T-helper 2 cell treated with Interferon-gamma antibody and Interleukin-4, amounts not matched to agents 5 μg/mL and 100 μg/mL, for 36 hours (primary cell): ENCODE data around the gene PRKN.

Experiments used
- DNase-seq: peaks from one replicate; pipeline ENCODE4 v3.0.0; 2021; ENCODE audit warnings: low spot score
- H3K27ac Mint-ChIP-seq: one replicate; pipeline ENCODE4 v1.8.0; 2021; ENCODE audit warnings: mild to moderate bottlenecking, mixed read lengths
- H3K27me3 Mint-ChIP-seq: one replicate; pipeline ENCODE4 v1.8.0; 2021; ENCODE audit warnings: low read depth, mixed read lengths
- H3K36me3 Mint-ChIP-seq: one replicate; pipeline ENCODE4 v1.8.0; 2021; ENCODE audit warnings: low read depth, mixed read lengths
- H3K4me1 Mint-ChIP-seq: one replicate; pipeline ENCODE4 v1.8.0; 2021; ENCODE audit warnings: low read depth, mixed read lengths
- H3K4me3 Mint-ChIP-seq: one replicate; pipeline ENCODE4 v1.8.0; 2022; ENCODE audit warnings: mild to moderate bottlenecking, moderate library complexity, mixed read lengths
- H3K9me3 Mint-ChIP-seq: one replicate; pipeline ENCODE4 v1.8.0; 2021; ENCODE audit warnings: mixed read lengths

PRKN gene

DNA sequence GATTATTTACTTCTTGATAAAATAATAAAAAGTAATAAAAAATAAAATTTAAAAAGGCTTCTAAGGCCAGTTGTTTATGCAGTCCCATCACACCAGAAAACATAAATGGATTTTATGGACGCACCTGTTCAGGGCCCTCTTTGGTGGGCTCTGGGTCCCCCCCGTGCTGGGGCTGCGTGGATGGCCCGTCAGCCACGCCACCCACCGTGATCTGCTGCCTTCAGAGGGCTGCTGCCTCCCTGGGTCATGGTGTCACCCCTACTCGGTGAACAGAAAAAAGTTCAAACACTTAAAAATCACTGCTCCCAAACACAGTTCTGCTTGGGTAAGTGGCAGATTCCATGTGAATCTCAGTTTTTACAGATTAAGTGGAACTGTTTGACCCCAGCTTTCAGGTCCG lies 1006.1 kb downstream of the PRKN start:
- Mint-ChIP-seq H3K27ac (no peak overlapping the region), H3K9me3 (no peaks in the 10 kb centered on the region), H3K4me3 (no peak overlapping the region), H3K36me3 (no peaks in the 10 kb centered on the region), H3K4me1 (no peaks in the 10 kb centered on the region), H3K27me3 (no peaks in the 10 kb centered on the region)
- no peak for DNase-seq

DNA sequence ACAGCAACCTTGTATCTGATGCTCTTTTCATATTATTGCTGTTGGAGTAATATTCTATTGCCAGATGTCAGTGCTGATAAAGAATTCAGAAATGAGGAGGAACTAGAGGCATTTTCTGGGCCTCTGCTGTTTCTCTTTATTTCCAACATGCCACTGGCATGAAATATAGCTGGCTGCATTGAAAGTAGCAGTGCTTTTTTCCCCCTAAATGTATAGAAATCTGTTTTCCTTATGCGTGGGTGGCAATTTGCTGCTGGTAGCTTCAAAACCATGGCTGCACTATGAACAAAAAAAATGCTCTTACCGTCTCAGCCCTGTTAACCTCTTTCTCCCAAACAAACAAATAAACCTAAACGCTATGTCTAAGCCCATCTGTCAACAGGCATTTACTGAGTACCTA lies 1011.4 kb downstream of the PRKN start:
- no peak for DNase-seq
- Mint-ChIP-seq H3K9me3 (no peaks in the 10 kb centered on the region), H3K4me1 (no peaks in the 10 kb centered on the region), H3K36me3 (no peaks in the 10 kb centered on the region), H3K4me3 (no peak overlapping the region), H3K27me3 (no peaks in the 10 kb centered on the region), H3K27ac (no peak overlapping the region)

- Mint-ChIP-seq H3K9me3 (no peaks in the 10 kb centered on the region), H3K36me3 (no peaks in the 10 kb centered on the region), H3K4me3 (no peak overlapping the region), H3K27me3 (no peaks in the 10 kb centered on the region), H3K27ac (no peak overlapping the region), H3K4me1 (no peaks in the 10 kb centered on the region)
- DNase-seq, result no peak
These were observed 1015.6 kb downstream of the PRKN start for GRCh38 chr6:161711938-161712337.

- H3K27me3 Mint-ChIP-seq, result no peaks in the 10 kb centered on the region
- no peak overlapping the region for H3K27ac Mint-ChIP-seq
- no peaks in the 10 kb centered on the region for H3K9me3 Mint-ChIP-seq
- H3K4me1 Mint-ChIP-seq, result no peaks in the 10 kb centered on the region
- H3K4me3 Mint-ChIP-seq, result no peak overlapping the region
- no peak for DNase-seq
- H3K36me3 Mint-ChIP-seq, result no peaks in the 10 kb centered on the region
These were observed 1016.1 kb downstream of the PRKN start for GRCh38 chr6:161711515-161711914.

GRCh38 chr6:161710698-161711097 lies 1016.9 kb downstream of the PRKN start:
- no peaks in the 10 kb centered on the region for H3K9me3 Mint-ChIP-seq
- no peaks in the 10 kb centered on the region for H3K4me1 Mint-ChIP-seq
- no peak for DNase-seq
- no peak overlapping the region for H3K27ac Mint-ChIP-seq
- no peaks in the 10 kb centered on the region for H3K27me3 Mint-ChIP-seq
- no peak overlapping the region for H3K4me3 Mint-ChIP-seq
- H3K36me3 Mint-ChIP-seq, result no peaks in the 10 kb centered on the region

GRCh38 chr6:161701056-161701455 lies 1026.5 kb downstream of the PRKN start:
- no peaks in the 10 kb centered on the region for H3K27me3 Mint-ChIP-seq
- H3K36me3 Mint-ChIP-seq, result no peaks in the 10 kb centered on the region
- no peak overlapping the region for H3K27ac Mint-ChIP-seq
- H3K9me3 Mint-ChIP-seq, result no peaks in the 10 kb centered on the region
- DNase-seq, result no peak
- H3K4me3 Mint-ChIP-seq, result no peak overlapping the region
- H3K4me1 Mint-ChIP-seq, result no peaks in the 10 kb centered on the region

- Mint-ChIP-seq H3K9me3 (no peaks in the 10 kb centered on the region), H3K36me3 (no peaks in the 10 kb centered on the region), H3K4me3 (no peak overlapping the region), H3K4me1 (no peaks in the 10 kb centered on the region), H3K27ac (no peak overlapping the region), H3K27me3 (no peaks in the 10 kb centered on the region)
- no peak for DNase-seq
These were observed 1030.8 kb downstream of the PRKN start for GRCh38 chr6:161696801-161697200.

- no peaks in the 10 kb centered on the region for H3K4me1 Mint-ChIP-seq
- no peaks in the 10 kb centered on the region for H3K9me3 Mint-ChIP-seq
- no peaks in the 10 kb centered on the region for H3K36me3 Mint-ChIP-seq
- no peaks in the 10 kb centered on the region for H3K27me3 Mint-ChIP-seq
- no peak overlapping the region for H3K27ac Mint-ChIP-seq
- no peak for DNase-seq
- no peak overlapping the region for H3K4me3 Mint-ChIP-seq
These were observed 1032.6 kb downstream of the PRKN start for GRCh38 chr6:161694995-161695394.

DNA sequence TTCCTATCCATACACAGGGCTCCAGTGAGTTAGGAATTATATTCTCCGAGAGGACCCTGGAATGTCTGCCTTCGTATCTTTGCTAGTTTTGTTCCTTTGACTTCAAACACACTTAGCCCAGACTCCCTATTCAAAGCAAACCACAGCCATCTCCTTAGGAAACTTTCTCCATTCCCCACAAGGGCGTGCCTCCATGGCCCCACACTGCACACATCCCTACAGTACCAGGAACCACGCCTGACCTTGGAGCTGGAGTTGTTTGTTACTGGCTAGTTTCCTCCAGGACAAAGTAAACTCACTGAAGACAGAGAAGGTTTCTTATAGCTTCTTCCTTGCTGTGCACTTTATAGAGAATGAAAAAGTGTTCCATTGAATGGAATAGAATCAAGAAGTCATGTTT lies 1040.9 kb downstream of the PRKN start:
- no peak for DNase-seq
- no peaks in the 10 kb centered on the region for H3K36me3 Mint-ChIP-seq
- H3K4me3 Mint-ChIP-seq, result no peak overlapping the region
- H3K9me3 Mint-ChIP-seq, result no peaks in the 10 kb centered on the region
- no peak overlapping the region for H3K27ac Mint-ChIP-seq
- no peaks in the 10 kb centered on the region for H3K27me3 Mint-ChIP-seq
- no peaks in the 10 kb centered on the region for H3K4me1 Mint-ChIP-seq

GRCh38 chr6:161684731-161685475 lies 1042.7 kb downstream of the PRKN start:
- DNase-seq, result no peak
- no peak overlapping the region for H3K27ac Mint-ChIP-seq
- H3K36me3 Mint-ChIP-seq, result no peaks in the 10 kb centered on the region
- H3K27me3 Mint-ChIP-seq, result no peaks in the 10 kb centered on the region
- no peaks in the 10 kb centered on the region for H3K4me1 Mint-ChIP-seq
- no peaks in the 10 kb centered on the region for H3K9me3 Mint-ChIP-seq
- H3K4me3 Mint-ChIP-seq, result no peak overlapping the region

DNA sequence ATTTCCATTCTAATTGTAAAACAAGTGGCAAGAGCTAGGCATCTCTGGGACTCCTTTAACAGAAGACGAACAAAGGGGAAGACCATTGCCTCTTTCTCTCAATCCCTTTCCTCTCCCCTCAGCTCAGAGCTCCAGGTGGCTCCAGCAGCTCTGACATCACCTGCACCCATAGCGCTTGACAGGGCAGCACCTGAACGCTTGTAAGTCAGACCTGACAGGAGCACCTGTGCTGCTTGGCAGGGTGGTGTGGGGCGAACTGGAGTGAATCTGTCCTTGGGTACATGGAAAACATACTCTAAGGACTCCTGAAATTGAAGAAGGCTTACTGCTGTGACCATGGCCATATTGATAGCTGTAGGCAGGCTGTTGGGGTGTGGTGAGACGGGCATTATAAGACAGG lies 1044.2 kb downstream of the PRKN start:
- Mint-ChIP-seq H3K4me1 (no peaks in the 10 kb centered on the region), H3K36me3 (no peaks in the 10 kb centered on the region), H3K9me3 (no peaks in the 10 kb centered on the region), H3K27me3 (no peaks in the 10 kb centered on the region), H3K27ac (no peak overlapping the region), H3K4me3 (no peak overlapping the region)
- DNase-seq, result no peak

DNA sequence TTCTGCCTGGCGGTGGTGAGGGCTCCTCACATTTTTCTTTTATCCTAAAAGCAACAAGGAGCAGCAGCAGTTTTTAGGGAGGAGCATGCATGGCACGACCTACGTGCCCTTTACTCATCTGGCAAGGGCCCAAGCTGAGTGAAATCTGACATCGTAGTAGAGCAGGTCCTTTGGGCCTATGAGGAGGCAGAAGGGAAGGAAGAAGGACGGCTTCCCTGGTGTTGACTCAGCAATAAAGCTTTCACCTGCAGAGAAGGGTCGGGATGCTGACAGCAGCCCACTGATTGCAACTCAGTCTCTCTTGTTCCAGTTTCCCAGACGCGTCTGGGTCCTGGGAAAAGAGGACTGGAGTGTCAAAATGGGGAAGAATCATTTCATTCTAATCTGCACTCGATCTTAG lies 1044.6 kb downstream of the PRKN start:
- no peaks in the 10 kb centered on the region for H3K27me3 Mint-ChIP-seq
- no peaks in the 10 kb centered on the region for H3K36me3 Mint-ChIP-seq
- H3K4me3 Mint-ChIP-seq, result no peak overlapping the region
- H3K27ac Mint-ChIP-seq, result no peak overlapping the region
- H3K9me3 Mint-ChIP-seq, result no peaks in the 10 kb centered on the region
- H3K4me1 Mint-ChIP-seq, result no peaks in the 10 kb centered on the region
- no peak for DNase-seq

DNA sequence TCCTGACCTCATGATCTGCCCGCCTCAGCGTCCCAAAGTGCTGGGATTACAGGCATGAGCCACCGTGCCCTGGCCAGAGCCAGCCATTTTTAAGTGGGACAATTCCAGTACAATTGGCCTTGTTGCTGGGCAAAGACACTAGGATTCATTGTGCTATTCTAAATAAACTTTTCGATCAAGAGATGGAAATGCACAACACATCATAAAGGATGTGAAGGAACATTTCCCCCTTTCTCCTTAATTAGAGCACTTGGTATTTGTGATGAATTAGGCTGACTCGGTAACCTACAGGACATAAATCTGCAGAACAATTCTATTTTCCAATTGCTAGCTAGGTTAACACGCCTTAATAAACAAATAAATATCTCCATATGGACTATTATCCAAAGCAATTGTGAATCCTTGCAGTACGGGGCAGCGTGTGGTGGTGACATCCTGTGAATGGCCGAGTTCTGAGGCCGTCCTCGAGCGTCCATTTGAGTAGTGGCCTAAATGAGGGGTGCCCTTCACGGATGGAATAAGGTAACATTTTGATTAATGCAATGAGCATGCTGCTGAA lies 1047.5 kb downstream of the PRKN start:
- no peaks in the 10 kb centered on the region for H3K4me1 Mint-ChIP-seq
- H3K27me3 Mint-ChIP-seq, result no peaks in the 10 kb centered on the region
- H3K36me3 Mint-ChIP-seq, result no peaks in the 10 kb centered on the region
- H3K9me3 Mint-ChIP-seq, result no peaks in the 10 kb centered on the region
- H3K27ac Mint-ChIP-seq, result no peak overlapping the region
- no peak for DNase-seq
- no peak overlapping the region for H3K4me3 Mint-ChIP-seq

GRCh38 chr6:161677188-161677587 lies 1050.4 kb downstream of the PRKN start:
- Mint-ChIP-seq H3K4me1 (no peaks in the 10 kb centered on the region), H3K4me3 (no peak overlapping the region), H3K9me3 (no peaks in the 10 kb centered on the region), H3K27me3 (no peaks in the 10 kb centered on the region), H3K27ac (no peak overlapping the region), H3K36me3 (no peaks in the 10 kb centered on the region)
- no peak for DNase-seq

GRCh38 chr6:161676586-161676985 lies 1051.0 kb downstream of the PRKN start:
- H3K27me3 Mint-ChIP-seq, result no peaks in the 10 kb centered on the region
- no peak overlapping the region for H3K27ac Mint-ChIP-seq
- no peaks in the 10 kb centered on the region for H3K36me3 Mint-ChIP-seq
- H3K4me3 Mint-ChIP-seq, result no peak overlapping the region
- no peaks in the 10 kb centered on the region for H3K9me3 Mint-ChIP-seq
- no peak for DNase-seq
- H3K4me1 Mint-ChIP-seq, result no peaks in the 10 kb centered on the region
